HG02973 (cell line): ENCODE measurements around the gene SLC1A1.

Experiments
- ATAC-seq: cut with Tn5 transposase; IDR thresholded peaks from one replicate; pipeline ENCODE4 v1.9.1; 2021; ENCODE audit warnings: moderate library complexity; ENCODE audit not compliant: unreplicated experiment

SLC1A1 gene

GRCh38 chr9:4489919-4490704 lies at the start of gene SLC1A1:
TSS of gene SLC1A1 (plus strand) at chr9:4490468. CDS start at chr9:4490680, 212 bp downstream.
- ATAC-seq = peak; percentile 55

DNA sequence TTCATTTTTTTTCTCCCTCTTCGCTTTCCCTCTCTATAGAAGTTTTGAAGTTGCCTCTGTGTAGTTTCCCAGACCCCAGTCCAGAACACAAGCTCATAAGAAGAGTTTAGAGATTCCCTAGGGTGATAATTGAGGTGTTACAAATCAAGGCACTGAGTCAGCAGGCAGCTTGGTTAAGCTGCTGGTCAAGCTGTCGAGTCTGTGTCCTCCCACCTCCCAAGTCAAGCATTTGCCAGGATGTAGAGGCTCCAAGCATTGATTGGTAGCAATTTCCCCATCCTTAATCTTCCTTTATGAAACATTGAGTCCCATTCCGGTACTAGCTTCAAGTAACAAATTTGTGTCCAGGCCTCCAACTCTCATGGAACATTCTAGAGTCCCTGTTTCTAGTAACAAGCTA lies 47.5 kb upstream of the SLC1A1 start:
- no peak for ATAC-seq

DNA sequence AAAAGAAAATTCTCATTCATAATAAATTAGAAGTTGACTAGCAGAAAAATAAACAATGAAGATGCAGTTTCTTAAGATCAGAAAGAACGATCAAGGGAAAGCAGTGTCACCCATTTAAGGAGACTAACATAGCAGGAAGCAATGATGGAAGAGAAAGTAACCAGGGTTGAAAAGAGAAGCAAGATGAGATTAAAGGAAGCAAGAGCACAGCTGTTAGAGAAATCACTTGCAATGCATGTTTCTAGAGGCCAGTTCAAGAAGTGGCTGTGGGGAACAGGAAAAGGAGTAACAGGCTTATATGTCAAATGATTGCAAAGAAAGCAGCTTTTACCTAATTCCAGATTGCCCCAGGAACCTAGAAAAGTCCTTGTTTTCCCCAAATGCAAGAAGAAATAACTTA lies 46.8 kb upstream of the SLC1A1 start:
- ATAC-seq = no peak

GRCh38 chr9:4461437-4461836 lies 28.8 kb upstream of the SLC1A1 start:
- no peak for ATAC-seq

DNA sequence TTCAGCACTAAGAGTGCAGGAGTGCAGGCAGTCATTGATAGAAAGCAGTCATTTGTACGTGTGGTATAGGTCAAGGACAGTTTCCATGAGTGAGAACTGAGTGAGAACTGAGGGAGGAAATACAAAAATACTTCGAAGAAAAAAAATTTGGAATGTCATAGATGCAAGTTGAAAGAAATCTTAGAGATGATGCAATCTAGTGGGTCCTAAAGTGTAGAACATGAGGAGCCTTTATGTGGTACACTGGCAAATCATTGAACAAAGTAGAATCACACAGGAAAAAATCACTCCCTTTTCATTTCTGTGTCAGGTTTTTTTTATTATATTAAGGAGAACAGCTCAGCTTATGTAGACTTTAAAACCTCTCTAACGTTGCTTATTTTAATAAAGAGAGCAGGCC lies 26.4 kb upstream of the SLC1A1 start:
- ATAC-seq = no peak

- peak; percentile 90 for ATAC-seq
These were observed 25.3 kb upstream of the SLC1A1 start for GRCh38 chr9:4464911-4465513.

DNA sequence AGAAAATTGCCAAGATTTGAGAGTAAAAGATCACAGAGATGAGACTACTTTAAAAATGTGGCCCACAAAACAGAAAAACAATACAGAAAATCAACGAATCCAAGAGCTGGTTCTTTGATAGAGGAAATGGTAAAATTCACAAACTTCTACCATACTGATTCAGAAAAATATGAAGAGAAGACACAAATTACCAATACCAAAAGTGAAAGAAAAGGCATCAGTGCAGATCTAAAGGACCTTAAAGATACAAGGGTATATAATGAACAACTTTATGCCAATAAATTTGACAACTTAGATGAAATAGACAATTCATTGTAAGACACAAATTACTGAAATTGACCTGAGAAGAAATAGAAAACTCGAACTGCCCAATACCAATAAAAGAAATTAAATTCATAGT lies 24.4 kb upstream of the SLC1A1 start:
- ATAC-seq = peak; percentile 26

- ATAC-seq = no peak
These were observed 15.0 kb upstream of the SLC1A1 start for GRCh38 chr9:4475301-4475700.

GRCh38 chr9:4486176-4486575 lies 4.1 kb upstream of the SLC1A1 start:
- no peak for ATAC-seq

DNA sequence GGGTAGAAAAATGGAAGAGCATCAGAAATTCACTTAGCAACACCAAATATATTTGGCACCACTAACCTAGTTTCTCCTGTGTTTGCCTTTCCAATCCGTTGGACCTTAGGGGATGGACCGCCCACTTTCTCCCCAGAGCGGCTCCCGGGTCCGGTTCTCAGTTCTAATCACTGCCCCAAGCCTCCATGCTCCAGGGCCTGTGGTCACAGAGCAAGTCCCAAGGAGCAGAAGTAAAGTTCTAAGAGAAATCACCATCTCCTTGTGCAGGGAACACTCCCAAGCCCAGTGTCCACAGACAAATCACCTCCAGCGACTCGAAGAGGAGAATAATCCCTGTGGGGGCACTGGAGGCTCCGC lies 728 bp upstream of the SLC1A1 start:
- peak; percentile 9 for ATAC-seq

DNA sequence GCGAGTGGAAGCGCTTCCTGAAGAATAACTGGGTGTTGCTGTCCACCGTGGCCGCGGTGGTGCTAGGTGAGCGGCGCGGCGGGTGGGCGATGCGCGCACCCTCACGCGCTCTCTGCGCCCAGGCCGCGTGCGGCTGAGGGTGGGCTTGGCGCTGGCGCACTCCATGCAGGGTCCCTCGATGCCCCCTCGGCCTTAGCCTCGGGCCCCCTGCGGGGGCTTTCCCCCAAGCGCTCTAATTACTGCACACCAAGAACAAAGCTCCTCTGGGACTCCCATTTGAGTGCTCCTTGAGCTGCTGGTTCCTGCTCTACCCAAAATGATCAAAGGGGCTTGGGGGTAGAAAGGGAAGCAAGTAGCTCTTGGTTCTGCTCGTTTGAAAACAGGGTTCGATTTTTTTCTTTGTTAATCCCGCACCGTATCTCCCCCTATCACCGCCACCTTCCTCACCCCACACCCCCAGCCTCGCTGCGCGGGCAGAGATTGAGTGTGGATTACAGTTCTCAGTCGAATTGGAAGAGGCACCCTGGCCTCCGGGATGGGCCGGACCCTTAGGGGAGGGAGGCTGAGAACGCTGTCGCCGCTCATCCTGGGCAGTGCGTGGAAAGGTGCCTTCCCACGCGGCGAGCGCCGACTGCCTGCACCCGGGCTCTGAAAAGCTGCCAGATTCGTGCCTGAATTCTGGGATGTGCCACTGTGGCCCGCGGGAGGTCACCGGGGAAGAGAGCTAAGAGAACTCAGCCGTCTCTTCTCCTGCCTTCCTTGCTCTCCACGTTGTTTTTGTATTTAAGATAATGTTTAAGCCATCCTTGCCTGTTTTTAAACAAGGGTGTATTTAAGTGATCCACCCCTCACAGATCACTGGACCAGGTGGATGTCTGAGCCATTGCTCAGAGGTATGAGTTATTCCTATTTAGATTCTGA lies 697 bp downstream of the SLC1A1 start:
- peak; percentile 10 for ATAC-seq

DNA sequence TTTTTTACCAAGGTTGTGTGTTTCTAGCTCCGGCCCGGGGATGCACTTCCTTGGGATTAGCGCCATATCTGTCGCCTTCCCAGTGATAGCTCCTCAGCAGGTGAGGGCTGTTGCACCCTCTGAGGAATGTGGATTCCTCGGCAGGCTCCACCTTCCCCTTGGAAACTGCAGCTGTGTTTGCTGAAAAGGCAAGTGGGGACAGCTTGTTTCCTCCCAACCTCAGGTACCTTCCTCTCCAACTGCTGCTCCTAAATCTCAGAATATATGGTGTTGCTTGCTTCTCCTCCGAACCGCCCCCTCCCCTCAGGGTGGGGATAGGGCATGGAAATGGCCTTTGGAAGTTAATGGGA lies 1.3 kb downstream of the SLC1A1 start:
- no peak for ATAC-seq

GRCh38 chr9:4494332-4494731 lies 4.1 kb downstream of the SLC1A1 start:
- no peak for ATAC-seq

DNA sequence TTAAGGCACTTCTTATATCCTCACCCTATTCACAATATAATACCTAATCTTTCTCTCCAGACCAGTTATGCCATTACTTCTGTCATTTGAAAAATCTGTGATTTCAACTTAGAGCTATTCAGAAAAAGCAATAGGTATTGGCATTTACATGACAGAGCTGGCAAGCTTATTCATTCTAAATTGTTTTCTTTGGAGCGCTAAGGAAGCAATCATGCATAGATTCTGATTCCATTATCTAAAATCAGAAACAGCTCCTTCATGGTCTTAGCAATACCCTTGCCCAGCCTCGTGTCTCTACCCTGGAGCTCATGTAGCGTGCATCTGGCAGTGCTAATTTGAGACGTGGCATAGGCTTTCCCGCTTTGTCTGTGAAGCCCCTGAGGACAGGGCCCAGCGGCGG lies 4.5 kb downstream of the SLC1A1 start:
- no peak for ATAC-seq

- no peak for ATAC-seq
These were observed 5.3 kb downstream of the SLC1A1 start for GRCh38 chr9:4495537-4495936.

GRCh38 chr9:4496497-4496896 lies 6.2 kb downstream of the SLC1A1 start:
- ATAC-seq = no peak

GRCh38 chr9:4497395-4497794 lies 7.1 kb downstream of the SLC1A1 start:
- ATAC-seq = no peak

DNA sequence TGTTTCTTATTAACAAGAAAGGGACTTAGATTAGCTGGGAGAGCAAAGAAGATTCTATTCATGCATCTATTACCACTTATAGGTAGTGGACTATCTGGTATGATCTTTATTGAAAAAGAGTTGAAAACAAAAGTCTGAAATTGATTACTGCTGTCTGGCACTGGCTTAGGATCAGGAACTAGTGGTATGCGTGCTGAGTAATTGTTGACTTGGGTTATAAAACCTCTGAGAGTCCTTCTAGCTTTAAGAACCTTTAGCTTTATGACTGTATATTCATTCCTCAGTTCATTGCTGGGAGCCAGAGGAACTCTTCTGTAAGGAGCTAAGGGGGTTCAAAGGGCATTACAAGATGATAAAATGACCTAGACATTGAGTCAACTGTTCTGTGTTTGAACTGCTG lies 7.6 kb downstream of the SLC1A1 start:
- ATAC-seq = no peak

DNA sequence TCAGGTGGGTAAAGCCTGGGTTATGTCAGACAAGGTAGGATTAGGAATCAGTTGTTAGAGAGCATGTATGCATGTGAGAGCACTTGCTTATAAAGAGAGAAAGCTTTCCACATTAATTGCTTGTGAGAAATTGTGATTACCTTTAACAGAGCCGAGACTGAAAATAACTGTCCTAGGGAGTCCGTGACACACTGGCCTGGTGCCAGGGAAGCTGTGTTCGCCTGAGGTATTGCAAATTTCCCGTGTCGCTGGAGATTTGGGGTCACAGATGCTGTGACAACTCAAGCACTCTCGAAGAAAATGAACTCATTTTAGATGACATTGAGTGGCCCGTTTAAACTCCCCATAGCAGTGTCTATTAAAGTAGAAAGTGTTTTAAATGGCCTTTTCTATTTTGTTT lies 9.6 kb downstream of the SLC1A1 start:
- no peak for ATAC-seq

GRCh38 chr9:4501147-4501507 lies 10.9 kb downstream of the SLC1A1 start:
- no peak for ATAC-seq

DNA sequence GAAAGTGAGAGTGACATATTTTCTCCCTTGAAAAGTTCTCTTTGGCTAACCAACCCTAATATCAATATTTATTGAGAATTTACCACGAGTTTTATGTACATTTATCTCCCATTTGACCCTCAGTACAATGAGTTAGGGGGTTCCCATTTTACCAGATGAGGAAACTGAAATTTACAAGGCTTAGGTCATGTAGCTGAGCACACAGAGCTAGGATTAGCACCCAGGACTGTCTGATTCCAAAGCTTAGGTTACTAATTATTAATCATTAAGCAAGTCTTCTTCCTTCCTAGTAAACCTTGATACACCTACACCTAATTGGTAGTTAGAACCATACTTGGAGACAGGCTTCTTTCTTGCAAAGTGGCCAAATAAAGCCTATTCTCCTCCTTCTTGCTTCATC lies 12.2 kb downstream of the SLC1A1 start:
- ATAC-seq = no peak

- no peak for ATAC-seq
These were observed 12.8 kb downstream of the SLC1A1 start for GRCh38 chr9:4503103-4503502.
